PC-3 (cell line): ENCODE data around the gene STXBP5L. TPM values are rescaled to one million over a fixed set of nuclear protein-coding genes. Genes with fewer than 3 reads are reported as not detected.
A peak's percentile ranks its signal among the peaks of the same experiment; 100 is the strongest.
"Not testable (repeated sequence)": the region's sequence is repeated elsewhere in the genome, so short reads cannot be mapped to it uniquely, and the experiment has no call there.

Source experiments
- ATAC-seq: fragments of 200-7000 bp; cut with Tn5 transposase; 2 replicates; pipeline ENCODE4 v1.9.1; 2020; ENCODE audit warnings: mild to moderate bottlenecking, moderate library complexity
- BruUV-seq: library from RNA; stranded (reverse); fragments of 400-500 nt; replicated peaks from 2 replicates; lab custom pipeline; 2021; lab: Mats Ljungman, UMichigan
- CTCF ChIA-PET: fragments of 300-600 bp; sonication (Branson Sonifier 250); formaldehyde crosslinking; loops from one replicate; lab custom pipeline; 2022; ENCODE audit warnings: antibody characterized with exemption; lab: Charles Lee
- POLR2A ChIA-PET: fragments of 300-600 bp; sonication (Branson Sonifier 250); formaldehyde crosslinking; loops from one replicate; lab custom pipeline; 2022; ENCODE audit warnings: antibody characterized with exemption; ENCODE audit not compliant: unreplicated experiment; lab: Charles Lee
- DNase-seq: peaks from one replicate; pipeline ENCODE4 v3.0.0-alpha.2; 2015
- H2AFZ ChIP-seq: fragments of 300-600 bp; sonication (generic); 2 replicates; pipeline ENCODE4 v1.6.0; 2016; ENCODE audit warnings: antibody characterized with exemption, low read length
- H3F3A ChIP-seq: fragments of 300-600 bp; sonication (generic); one replicate; pipeline ENCODE4 v1.6.0; 2017; ENCODE audit warnings: antibody characterized with exemption, low read length, control low read depth, mild to moderate bottlenecking; ENCODE audit not compliant: unreplicated experiment
- H3K27ac ChIP-seq: fragments of 300-600 bp; sonication (generic); 2 replicates; pipeline ENCODE4 v1.5.1; 2016; ENCODE audit warnings: mild to moderate bottlenecking, low read length
- H3K27me3 ChIP-seq: fragments of 300-600 bp; sonication (generic); 2 replicates; pipeline ENCODE4 v1.6.1; 2016; ENCODE audit warnings: low read length, mixed read lengths
- H3K36me3 ChIP-seq: fragments of 300-600 bp; sonication (generic); 2 replicates; pipeline ENCODE4 v1.6.1; 2016; ENCODE audit warnings: low read depth, mixed run types, low read length, mixed read lengths
- H3K4me1 ChIP-seq: fragments of 300-600 bp; sonication (generic); 2 replicates; pipeline ENCODE4 v1.5.1; 2016; ENCODE audit warnings: low read length; ENCODE audit not compliant: insufficient read depth
- H3K4me2 ChIP-seq: fragments of 300-600 bp; sonication (generic); 2 replicates; pipeline ENCODE4 v1.6.0; 2016; ENCODE audit warnings: low read length
- H3K4me3 ChIP-seq: fragments of 300-600 bp; sonication (generic); 2 replicates; pipeline ENCODE4 v1.5.1; 2016; ENCODE audit warnings: mild to moderate bottlenecking, low read length, mixed read lengths
- H3K79me2 ChIP-seq: fragments of 300-600 bp; sonication (generic); 2 replicates; pipeline ENCODE4 v1.6.1; 2017; ENCODE audit warnings: low read length, mixed read lengths
- H3K9ac ChIP-seq: fragments of 300-600 bp; sonication (generic); 2 replicates; pipeline ENCODE4 v1.6.0; 2016; ENCODE audit warnings: mild to moderate bottlenecking, low read length
- H3K9me2 ChIP-seq: fragments of 300-600 bp; sonication (generic); replicated peaks from 2 replicates; pipeline ENCODE4 v1.6.1; 2016; ENCODE audit warnings: mixed run types, low read length, mixed read lengths
- H3K9me3 ChIP-seq: fragments of 300-600 bp; sonication (generic); 2 replicates; pipeline ENCODE4 v1.6.1; 2016; ENCODE audit warnings: low read length, mixed read lengths
- H4K20me1 ChIP-seq: fragments of 300-600 bp; sonication (generic); 2 replicates; pipeline ENCODE4 v1.6.1; 2016; ENCODE audit warnings: low read length, mixed read lengths
- CTCF ChIP-seq: fragments of 300-600 bp; sonication (generic); conservative IDR thresholded peaks from 2 replicates; pipeline ENCODE4 v1.5.1; 2017; ENCODE audit warnings: antibody characterized with exemption, low read depth, mild to moderate bottlenecking, low read length
- EZH2 ChIP-seq: fragments of 300-600 bp; sonication (generic); IDR thresholded peaks from one replicate; pipeline ENCODE4 v1.6.1; 2017; ENCODE audit warnings: antibody characterized with exemption, mild to moderate bottlenecking, low read length; ENCODE audit not compliant: unreplicated experiment
- EZH2phosphoT487 ChIP-seq: fragments of 300-600 bp; sonication (generic); IDR thresholded peaks from 2 replicates; pipeline ENCODE4 v1.6.1; 2018; ENCODE audit warnings: mild to moderate bottlenecking, antibody characterized with exemption, low read length, borderline replicate concordance
- intact Hi-C: fragments of 100-400 bp; cut with micrococcal nuclease; formaldehyde crosslinking; loops from 2 replicates; pipeline ENCODE4 v1.9.0; 2023
- total RNA-seq: library from RNA; depleted of rRNA; stranded (reverse); fragments of >200 nt; gene quantifications from 2 replicates; pipeline ENCODE4 v1.2.3, GENCODE V29; 2014

STXBP5L gene
- total RNA-seq, 1 experiment from 2014 or later: not detected

GRCh38 chr3:121436641-121437040, 528.6 kb downstream of the STXBP5L start:
- BruUV-seq: no TSS peak
- DNase-seq (peak; percentile 70), ATAC-seq (peak; percentile 94)
- POLR2A ChIA-PET: no interaction called here
- H3K27ac ChIP-seq: no peak overlapping the region
- H3K4me1 ChIP-seq: no peaks in the 10 kb centered on the region
- no peaks in the 10 kb centered on the region for H3K27me3 ChIP-seq
- no peaks in the 10 kb centered on the region for H3K9me2 ChIP-seq
- TF ChIP-seq CTCF (no peak), EZH2 (no peak)
- no peaks in the 10 kb centered on the region for H3K79me2 ChIP-seq
- H3K36me3 ChIP-seq: peaks cover 36% of the 10 kb centered on the region
- no peaks in the 10 kb centered on the region for H3K9me3 ChIP-seq
- H4K20me1 ChIP-seq: no peaks in the 10 kb centered on the region
- H3F3A ChIP-seq: no peaks in the 10 kb centered on the region
- H3K4me2 ChIP-seq: no peak overlapping the region
- no peak overlapping the region for H3K9ac ChIP-seq
- intact Hi-C loops: loop anchor here (10.0 kb wide), 1 partner anchor 88 kb away; no protein-coding TSS in a partner anchor
- CTCF ChIA-PET: interaction anchor here (0.5 kb wide), 1 partner anchor 350 kb away, joined by 4 read pairs; no protein-coding TSS in a partner anchor
- H2AFZ ChIP-seq: no peak overlapping the region
- no peak overlapping the region for H3K4me3 ChIP-seq

GRCh38 chr3:121443456-121443855, 535.5 kb downstream of the STXBP5L start:
- POLR2A ChIA-PET: no interaction called here
- H3K27ac ChIP-seq: no peak overlapping the region
- no peaks in the 10 kb centered on the region for H3F3A ChIP-seq
- H3K4me1 ChIP-seq: no peaks in the 10 kb centered on the region
- H3K9ac ChIP-seq: no peak overlapping the region
- H2AFZ ChIP-seq: no peak overlapping the region
- no peak for DNase-seq
- H3K4me2 ChIP-seq: no peak overlapping the region
- CTCF ChIA-PET: no interaction called here
- no peaks in the 10 kb centered on the region for H3K27me3 ChIP-seq
- H3K9me2 ChIP-seq: no peaks in the 10 kb centered on the region
- peaks cover 20% of the 10 kb centered on the region; the same call in 1 of the 2 replicates for H3K36me3 ChIP-seq
- ATAC-seq: no peak
- no peaks in the 10 kb centered on the region for H3K79me2 ChIP-seq
- no peak overlapping the region for H3K4me3 ChIP-seq
- H4K20me1 ChIP-seq: no peaks in the 10 kb centered on the region
- no TSS peak for BruUV-seq
- no peak for TF ChIP-seq EZH2
- no peak for TF ChIP-seq CTCF
- TF ChIP-seq EZH2phosphoT487: no peak
- no peaks in the 10 kb centered on the region for H3K9me3 ChIP-seq
- intact Hi-C loops: no loop called here

- BruUV-seq, ATAC-seq, H3K4me1 ChIP-seq, H3K9me2 ChIP-seq, intact Hi-C loops, H3K9ac ChIP-seq, H3K9me3 ChIP-seq, DNase-seq, H3K27me3 ChIP-seq, H3F3A ChIP-seq, POLR2A ChIA-PET, H4K20me1 ChIP-seq, H2AFZ ChIP-seq, H3K27ac ChIP-seq, H3K4me3 ChIP-seq, H3K4me2 ChIP-seq, CTCF ChIA-PET, H3K79me2 ChIP-seq: not testable (repeated sequence)
- peaks cover 21% of the 10 kb centered on the region for H3K36me3 ChIP-seq
These were observed 543.7 kb downstream of the STXBP5L start for GRCh38 chr3:121451752-121452151.
